HG03159 (cell line): ENCODE results near the gene STYXL2.

ENCODE experiments used
- ATAC-seq: cut with Tn5 transposase; IDR thresholded peaks from one replicate; pipeline ENCODE4 v1.9.1; 2021; ENCODE audit warnings: mild to moderate bottlenecking, moderate library complexity; ENCODE audit not compliant: unreplicated experiment

The STYXL2 gene

GRCh38 chr1:167077128-167077867 lies 16.6 kb upstream of the STYXL2 start:
- ATAC-seq = no peak

- ATAC-seq = no peak
Observed at GRCh38 chr1:167077868-167078210, 16.0 kb upstream of the STYXL2 start.

GRCh38 chr1:167081594-167082156 lies 12.2 kb upstream of the STYXL2 start:
- no peak for ATAC-seq

- ATAC-seq = no peak
Observed at GRCh38 chr1:167082511-167083027, 11.3 kb upstream of the STYXL2 start.

GRCh38 chr1:167083066-167083665 lies 10.7 kb upstream of the STYXL2 start:
- no peak for ATAC-seq

GRCh38 chr1:167083871-167084270 lies 10.0 kb upstream of the STYXL2 start:
- no peak for ATAC-seq

GRCh38 chr1:167084757-167085156 lies 9.1 kb upstream of the STYXL2 start:
- no peak for ATAC-seq

GRCh38 chr1:167086033-167086432 lies 7.8 kb upstream of the STYXL2 start:
- no peak for ATAC-seq

DNA sequence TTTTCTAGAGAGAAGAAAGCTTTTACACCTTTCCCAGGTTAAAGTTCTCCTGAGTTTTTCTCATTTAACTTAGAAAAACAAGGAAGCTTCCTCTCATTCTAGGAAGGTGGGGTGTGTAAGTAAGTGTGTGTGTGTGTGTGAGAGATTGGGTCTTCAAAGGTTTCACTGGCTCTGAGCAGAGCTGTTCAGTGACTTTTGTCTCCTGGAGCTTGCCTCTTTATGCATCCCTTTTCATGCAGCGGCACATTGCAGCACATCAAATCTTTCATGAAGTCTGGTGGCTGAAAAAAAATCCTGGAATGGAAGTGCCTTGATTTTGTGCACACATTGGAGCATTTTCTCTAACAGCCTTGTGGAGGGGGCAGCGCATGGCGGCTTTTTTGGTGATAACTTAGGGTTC lies 7.1 kb upstream of the STYXL2 start:
- no peak for ATAC-seq

- ATAC-seq = no peak
Observed at GRCh38 chr1:167088746-167089417, 5.0 kb upstream of the STYXL2 start.

GRCh38 chr1:167089939-167090313 lies 3.9 kb upstream of the STYXL2 start:
- ATAC-seq = no peak

GRCh38 chr1:167090314-167090942 lies 3.4 kb upstream of the STYXL2 start, which contains the start of gene GPA33:
GPA33 (minus strand) TSS chr1:167090377; CDS start chr1:167090287, 90 bp downstream.
- ATAC-seq = peak; percentile 76

DNA sequence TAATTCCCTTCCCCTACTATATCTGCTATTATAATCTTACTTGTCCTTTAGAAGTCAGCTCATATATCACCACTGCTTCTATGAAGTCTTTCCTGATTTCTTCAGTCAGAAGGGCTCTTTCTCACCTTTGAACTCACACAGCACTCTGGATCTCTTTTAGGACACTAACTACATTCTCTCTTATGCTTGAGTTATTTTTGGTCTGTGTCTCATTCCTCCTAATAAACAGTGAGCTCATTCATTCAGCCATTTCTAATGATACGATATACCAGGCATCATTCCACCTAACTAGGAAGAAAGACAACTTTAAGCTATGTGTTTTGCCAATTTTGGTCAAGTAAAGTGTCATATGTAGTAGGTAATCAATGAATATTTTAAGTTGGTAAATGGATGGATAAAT lies 1.2 kb upstream of the STYXL2 start:
- no peak for ATAC-seq

GRCh38 chr1:167094690-167095089 lies 815 bp downstream of the STYXL2 start:
- no peak for ATAC-seq

GRCh38 chr1:167095368-167095767 lies 1.5 kb downstream of the STYXL2 start:
- no peak for ATAC-seq

DNA sequence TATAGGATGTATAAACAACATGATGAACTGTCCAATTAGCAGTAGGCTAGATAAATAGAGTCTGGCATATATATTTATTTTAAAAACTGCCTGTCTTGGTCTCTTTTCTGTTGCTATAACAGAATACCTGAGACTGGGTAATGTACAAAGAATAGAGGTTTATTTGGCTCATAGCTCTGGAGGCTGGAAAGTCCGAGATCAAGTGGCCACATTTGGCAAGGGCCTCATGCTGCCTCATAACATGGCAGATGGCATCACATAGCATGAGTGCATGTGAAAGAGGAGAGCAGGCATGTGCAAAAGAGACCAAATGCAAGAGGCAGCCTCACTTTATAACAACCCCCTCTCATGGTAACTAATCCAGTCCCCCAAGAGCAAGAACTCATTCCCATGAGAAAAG lies 6.0 kb downstream of the STYXL2 start:
- no peak for ATAC-seq

DNA sequence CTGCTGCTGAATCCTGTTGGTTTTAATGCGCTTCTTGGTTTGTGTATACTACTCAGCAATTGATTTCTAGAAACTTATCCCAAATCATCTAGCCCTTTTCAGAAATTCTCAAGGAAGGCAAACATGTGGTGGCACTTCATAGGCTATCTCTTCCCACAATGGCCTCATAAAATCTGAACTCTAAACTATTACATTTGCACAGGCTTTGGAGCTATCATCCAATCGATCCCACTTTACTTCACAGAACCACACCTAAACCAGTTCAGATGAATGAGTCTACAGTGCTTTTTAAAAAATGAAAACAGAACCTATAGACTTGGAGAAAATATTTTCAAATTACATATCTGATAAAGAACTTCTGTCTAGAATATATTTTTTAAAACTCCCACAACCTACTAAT lies 6.9 kb downstream of the STYXL2 start:
- ATAC-seq = no peak

DNA sequence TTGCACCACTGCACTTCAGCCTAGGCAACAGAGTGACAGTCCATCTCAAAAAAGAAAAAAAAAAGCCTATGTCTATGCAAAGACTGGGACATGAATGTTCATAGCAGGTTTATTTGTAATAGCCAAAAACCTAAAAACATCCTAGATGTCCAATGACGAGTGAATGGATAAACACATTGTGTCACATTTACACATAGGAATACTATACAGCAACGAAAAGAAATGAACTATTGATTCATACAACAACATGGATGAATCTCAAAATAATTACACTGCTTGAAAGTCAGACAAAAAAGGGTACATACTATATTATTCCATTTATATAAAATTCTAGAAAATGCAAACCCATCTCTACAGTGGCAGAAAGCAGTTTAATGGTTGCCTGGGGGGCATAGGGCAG lies 7.9 kb downstream of the STYXL2 start:
- no peak for ATAC-seq

DNA sequence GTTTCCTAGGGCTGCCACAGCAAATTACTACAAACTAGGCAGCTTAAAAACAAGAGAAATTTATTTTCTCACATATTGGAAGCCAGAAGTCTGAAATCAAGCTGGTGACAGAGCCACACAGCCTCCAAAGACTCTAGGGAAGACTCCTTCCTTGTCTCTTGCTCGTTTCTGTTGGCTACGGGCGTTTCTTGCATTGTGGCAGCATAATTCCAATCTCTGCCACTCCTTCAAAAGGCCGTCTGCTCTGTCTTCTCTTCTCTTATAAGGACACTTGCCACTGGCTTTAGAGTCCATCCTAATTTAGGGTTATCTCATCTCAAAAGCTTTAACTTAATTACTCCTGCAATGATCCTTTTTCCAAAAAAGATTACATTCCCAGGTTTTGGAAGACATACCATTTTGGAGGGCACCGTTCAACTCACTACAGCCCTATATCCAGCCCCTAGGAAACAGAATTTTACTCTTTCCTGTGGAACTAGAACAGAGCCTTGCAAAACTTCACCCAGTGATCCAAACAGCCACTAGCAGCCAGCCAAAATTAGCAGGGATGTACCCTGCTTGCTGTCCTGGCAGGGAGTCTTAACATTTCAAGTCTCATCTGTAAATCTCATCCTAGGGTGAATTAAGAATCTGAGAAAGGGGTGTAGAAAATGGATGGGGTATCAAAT lies 9.2 kb downstream of the STYXL2 start:
- ATAC-seq = no peak

DNA sequence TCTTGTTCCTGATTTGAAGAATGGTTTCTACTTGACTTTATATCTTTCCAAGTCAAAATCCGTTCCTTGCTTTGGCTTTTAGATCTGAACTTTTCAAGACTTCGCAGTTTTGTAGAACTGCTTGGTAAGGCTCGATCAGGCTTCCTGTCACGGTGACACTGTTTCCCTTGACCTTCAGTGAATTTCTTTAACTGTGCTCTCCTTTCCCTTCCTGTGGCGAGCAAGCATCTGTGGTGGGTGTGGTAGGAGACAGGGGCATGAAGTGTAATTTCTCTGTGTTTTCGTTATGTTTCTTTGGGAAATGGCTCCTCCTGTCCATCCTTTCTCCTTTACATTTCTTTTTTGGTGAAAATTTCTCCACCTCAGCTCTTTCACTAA lies 10.4 kb downstream of the STYXL2 start:
- no peak for ATAC-seq
